HG03025 (cell line): Measurements from ENCODE around the gene SAP30BP.

Experiments
- ATAC-seq: cut with Tn5 transposase; IDR thresholded peaks from one replicate; pipeline ENCODE4 v1.9.1; 2021; ENCODE audit warnings: mild to moderate bottlenecking, moderate library complexity; ENCODE audit not compliant: unreplicated experiment, low FRiP score

The SAP30BP gene

GRCh38 chr17:75666959-75667790 lies at the start of gene SAP30BP, which contains the start of gene RECQL5:
Gene SAP30BP, plus strand, starts transcription at chr17:75667338. Its CDS starts 35 bp downstream, at chr17:75667373.
Gene RECQL5, minus strand, starts transcription at chr17:75667154. Its CDS starts 597 bp downstream, at chr17:75666557.
- ATAC-seq, result peak; percentile 61

- ATAC-seq, result no peak
Observed at GRCh38 chr17:75617675-75618074, 49.5 kb upstream of the SAP30BP start.

DNA sequence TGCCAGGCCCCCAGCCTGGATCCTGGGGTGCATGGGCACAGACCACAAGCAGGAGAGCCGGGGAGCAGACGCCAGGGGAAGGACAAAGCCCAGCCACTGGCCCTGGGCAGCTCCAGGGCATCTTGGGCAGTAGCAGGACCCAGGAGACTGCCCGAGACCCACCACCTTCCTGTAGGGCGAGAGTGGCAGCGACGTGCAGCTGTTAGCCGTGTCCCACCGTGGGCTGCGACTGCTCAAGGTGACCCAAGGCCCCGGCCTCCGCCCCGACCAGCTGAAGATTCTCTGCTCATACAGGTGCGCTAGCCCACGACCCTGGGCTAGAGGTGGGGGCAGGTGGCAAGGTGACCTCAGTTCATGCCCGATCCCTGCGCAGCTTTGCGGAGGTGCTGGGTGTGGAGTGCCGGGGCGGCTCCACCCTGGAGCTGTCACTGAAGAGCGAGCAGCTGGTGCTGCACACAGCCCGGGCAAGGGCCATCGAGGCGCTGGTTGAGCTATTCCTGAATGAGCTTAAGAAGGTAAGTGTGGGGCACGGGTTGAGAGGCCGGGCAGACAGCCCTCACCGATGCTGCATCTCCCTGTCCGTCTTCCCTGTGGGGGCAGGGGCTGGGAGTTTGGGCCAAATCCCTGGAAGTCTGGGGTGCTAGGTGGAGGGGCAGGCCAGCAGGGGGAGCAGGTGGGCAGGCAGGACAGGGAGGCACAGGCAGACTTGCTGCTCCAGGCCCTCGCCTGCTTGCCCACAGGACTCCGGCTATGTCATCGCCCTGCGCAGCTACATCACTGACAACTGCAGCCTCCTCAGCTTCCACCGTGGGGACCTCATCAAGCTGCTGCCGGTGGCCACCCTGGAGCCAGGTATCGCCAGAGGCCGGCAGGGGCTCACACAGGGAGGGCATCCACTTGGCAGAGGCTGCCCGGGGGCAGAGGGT lies 47.4 kb upstream of the SAP30BP start:
- ATAC-seq, result no peak

- ATAC-seq, result no peak
Observed at GRCh38 chr17:75621489-75621888, 45.6 kb upstream of the SAP30BP start.

DNA sequence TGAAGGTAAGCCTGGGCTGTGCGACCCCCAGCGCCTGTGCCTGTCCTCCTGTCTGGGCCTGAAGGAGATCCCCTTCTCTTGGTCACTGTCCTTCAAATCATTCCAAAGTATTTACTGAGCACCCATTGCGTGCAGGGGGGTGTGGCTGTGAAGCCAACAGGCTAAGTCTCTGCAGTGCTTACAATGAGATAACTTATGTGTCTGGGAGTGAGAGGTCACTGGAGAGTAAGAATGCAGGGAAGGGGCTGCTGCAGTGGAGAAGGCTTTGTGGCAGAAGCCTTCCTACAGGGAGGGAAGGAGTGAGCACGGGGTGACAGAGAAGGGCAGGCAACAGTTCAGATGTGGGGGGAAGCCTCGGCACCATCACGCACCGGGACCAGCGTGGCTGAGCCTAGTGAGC lies 45.1 kb upstream of the SAP30BP start:
- no peak for ATAC-seq

- no peak for ATAC-seq
Observed at GRCh38 chr17:75622771-75623273, 44.3 kb upstream of the SAP30BP start.

GRCh38 chr17:75623386-75623785 lies 43.8 kb upstream of the SAP30BP start:
- no peak for ATAC-seq

- no peak for ATAC-seq
Observed at GRCh38 chr17:75624021-75624420, 43.1 kb upstream of the SAP30BP start.

- no peak for ATAC-seq
Observed at GRCh38 chr17:75624714-75625345, 42.3 kb upstream of the SAP30BP start.

- no peak for ATAC-seq
Observed at GRCh38 chr17:75625813-75626486, 41.2 kb upstream of the SAP30BP start.

GRCh38 chr17:75626496-75627038 lies 40.6 kb upstream of the SAP30BP start:
- ATAC-seq, result no peak

DNA sequence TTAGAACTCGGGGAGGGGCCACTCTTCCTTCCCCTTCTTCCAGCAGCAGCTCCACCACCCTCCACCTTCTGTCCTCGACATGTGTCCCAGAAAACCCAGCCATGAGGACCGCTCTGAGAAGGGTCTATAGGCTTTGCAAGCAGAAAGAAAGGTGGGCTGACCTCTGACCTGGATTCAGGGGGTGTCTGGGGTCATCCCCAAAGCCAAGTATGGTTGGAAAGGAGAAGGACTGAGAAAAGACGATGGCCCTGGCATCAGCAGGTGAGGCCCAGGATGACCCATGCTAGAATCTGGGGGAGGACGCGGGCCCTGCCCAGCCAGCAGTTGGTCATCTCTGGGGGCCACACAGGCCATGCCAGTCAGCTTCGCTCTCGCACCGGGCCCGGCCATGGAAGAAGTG lies 40.0 kb upstream of the SAP30BP start:
- no peak for ATAC-seq

DNA sequence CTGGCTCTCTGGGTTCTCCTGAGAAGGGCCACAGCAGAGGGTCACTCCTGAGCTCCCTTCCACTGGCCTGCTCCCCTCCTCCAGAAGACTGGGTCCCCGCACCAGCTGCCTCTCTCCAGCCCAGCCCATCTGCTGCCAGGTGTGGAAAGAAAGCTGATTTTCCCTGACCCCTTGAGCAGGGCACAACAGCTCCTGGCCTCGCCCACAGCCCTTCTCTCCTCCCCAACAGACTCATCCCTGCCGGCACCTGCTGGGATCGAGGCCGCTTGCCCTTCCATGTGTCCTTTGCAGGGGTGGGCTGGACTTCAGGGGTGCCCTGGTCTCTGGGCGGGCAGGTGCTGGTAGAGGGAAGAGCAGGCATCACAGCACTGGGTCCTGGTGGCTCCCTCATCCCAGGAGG lies 38.7 kb upstream of the SAP30BP start:
- ATAC-seq, result no peak

- ATAC-seq, result no peak
Observed at GRCh38 chr17:75629157-75629556, 38.0 kb upstream of the SAP30BP start.

- no peak for ATAC-seq
Observed at GRCh38 chr17:75630071-75630917, 36.8 kb upstream of the SAP30BP start.

GRCh38 chr17:75631353-75631752 lies 35.8 kb upstream of the SAP30BP start:
- no peak for ATAC-seq

- no peak for ATAC-seq
Observed at GRCh38 chr17:75632428-75632827, 34.7 kb upstream of the SAP30BP start.

DNA sequence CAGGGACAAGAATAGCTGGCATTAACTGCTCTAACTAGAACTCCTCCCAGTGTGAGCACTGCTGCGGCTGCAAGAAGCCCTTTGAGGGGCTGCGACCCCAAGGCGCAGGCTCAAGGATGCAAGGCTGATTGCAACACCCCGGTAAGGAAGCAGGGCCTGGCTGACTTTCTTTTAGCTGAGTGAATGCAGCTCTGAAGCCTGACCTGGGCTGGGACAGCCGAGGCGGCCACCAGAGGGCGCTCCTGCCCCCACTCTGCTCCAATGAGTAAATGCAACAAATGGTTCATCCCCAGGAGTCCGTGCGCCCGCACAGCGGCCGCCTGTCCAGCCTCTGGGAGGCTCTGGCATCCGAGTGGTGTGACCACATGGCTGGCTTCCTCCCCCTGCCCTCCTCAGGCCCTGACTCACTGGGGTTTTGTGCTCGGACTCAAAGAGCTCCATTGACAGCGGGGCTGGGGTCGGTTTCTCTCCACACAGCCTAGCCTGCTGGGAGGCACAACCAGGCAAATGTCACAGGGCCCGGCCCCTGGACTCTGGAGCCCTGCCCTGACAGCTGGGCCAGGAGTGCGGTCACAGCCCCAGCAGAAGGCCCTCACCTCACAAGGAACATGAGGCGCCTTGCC lies 34.2 kb upstream of the SAP30BP start, which contains the start of gene SMIM5:
TSS of gene SMIM5 (plus strand) at position 572 of the 623 bp plus-strand sequence. CDS start 6,768 bp downstream, outside the sequence.
- ATAC-seq, result peak; percentile 42
